ENCODE data around the gene ARHGAP24. TPM values are rescaled to one million over a fixed set of nuclear protein-coding genes. Genes with fewer than 3 reads are reported as not detected.

The ARHGAP24 gene
- total and polyA plus RNA-seq, 2 of the 13 experiments (the other 11 are each of a cell fraction or from before 2014, with no cell fraction given): 0.07 to 0.55 TPM

- TF ChIP-seq ZNF614 (CRISPR knock-in tag; IDR thresholded peaks at IDR 0.05; ENCODE audit: borderline replicate concordance) (no peak), KAT8 (CRISPR knock-in tag; IDR thresholded peaks at IDR 0.05) (no peak)
Measured at GRCh38 chr4:85793233-85793585, 318.3 kb downstream of the ARHGAP24 start (continued).

- no peaks in the 10 kb centered on the region for H3K36me3 ChIP-seq (replicated peaks in 1 of 2; ENCODE audit: control insufficient read depth in 1 of 2, insufficient read depth in 2 of 2, low read length in 2 of 2)
- intact Hi-C loops (cut with micrococcal nuclease; ENCODE audit: unreplicated experiment) (no loop called here), in situ Hi-C loops (cut with HindIII; ENCODE audit: extremely low pct_ligation_motif_present, low pct_unique_long_range_greater_than_20kb) (loop anchor here (5.0 kb wide), 1 partner anchor 169 kb away; no protein-coding TSS in a partner anchor)
- no peaks in the 10 kb centered on the region for H3K27me3 ChIP-seq (ENCODE audit: control insufficient read depth in 1 of 2, insufficient read depth in 2 of 2, low read length in 2 of 2)
- FAIRE-seq: no peak
- H3K9ac ChIP-seq (ENCODE audit: insufficient read depth, low read depth, low read length): no peak overlapping the region
- H3K9me3 ChIP-seq (ENCODE audit: low read length): no peaks in the 10 kb centered on the region
- ATAC-seq: no peak
- CTCF ChIA-PET (ENCODE audit: low intra/inter-chr PET ratio, low total read pairs): no interaction called here
- no peak overlapping the region for H3K27ac ChIP-seq (ENCODE audit: extremely low read length, insufficient read depth, low read length)
- no peak for DNase-seq (ENCODE audit: low spot score)
- BruUV-seq (replicated peaks): no TSS peak
- no peaks in the 10 kb centered on the region for H3K79me2 ChIP-seq (ENCODE audit: insufficient read depth, low read length)
- no peaks in the 10 kb centered on the region for H4K20me1 ChIP-seq (ENCODE audit: insufficient read depth, low read length)
- POLR2A ChIA-PET: no interaction called here
- no peak overlapping the region for H2AFZ ChIP-seq (ENCODE audit: low read length)
- no peak overlapping the region for H3K4me2 ChIP-seq (ENCODE audit: low read depth, low read length)
- 35% methylated on average over 2 of the region's 2 CpGs for WGBS (ENCODE audit: low lambda C conversion rate)
- no peaks in the 10 kb centered on the region for H3K4me1 ChIP-seq (ENCODE audit: insufficient read depth, low read length)
- H3K4me3 ChIP-seq (replicated peaks in 1 of 3; ENCODE audit: insufficient read depth in 1 of 3, low read depth in 2 of 3, low read length in 3 of 3): no peak overlapping the region
- TF ChIP-seq AFF4 (CRISPR knock-in tag; IDR thresholded peaks at IDR 0.05): no peak
- TF ChIP-seq MLXIP (CRISPR knock-in tag; IDR thresholded peaks at IDR 0.05; ENCODE audit: borderline replicate concordance): no peak
- no peak for TF ChIP-seq DNMT3B (CRISPR knock-in tag; conservative IDR thresholded peaks at IDR 0.05)
- no peak for TF ChIP-seq MAX (IDR thresholded peaks at IDR 0.05)
- TF ChIP-seq SP2 (CRISPR knock-in tag; IDR thresholded peaks at IDR 0.05): no peak
- TF ChIP-seq HNRNPLL (IDR thresholded peaks at IDR 0.05; ENCODE audit: low read depth, low read length, poor library complexity, severe bottlenecking): no peak
- TF ChIP-seq TIGD3 (CRISPR knock-in tag; IDR thresholded peaks at IDR 0.05; ENCODE audit: borderline replicate concordance): no peak
- TF ChIP-seq HOXA3 (CRISPR knock-in tag; IDR thresholded peaks at IDR 0.05): no peak
- no peak for TF ChIP-seq TEF (CRISPR knock-in tag; IDR thresholded peaks at IDR 0.05)
- no peak for TF ChIP-seq BHLHE40 (IDR thresholded peaks at IDR 0.05; ENCODE audit: low read length)
- no peak for TF ChIP-seq TGIF2 (CRISPR knock-in tag; IDR thresholded peaks at IDR 0.05)
- TF ChIP-seq FOXP1 (IDR thresholded peaks at IDR 0.05): no peak
- no peak for TF ChIP-seq FOXP1 (CRISPR knock-in tag; IDR thresholded peaks at IDR 0.05)
Measured at GRCh38 chr4:85798012-85798770, 323.2 kb downstream of the ARHGAP24 start.

Measured in HepG2 (cell line).